B cell (primary cell): Measurements from ENCODE around the gene KLHL42.

Experiments used
- CTCF ChIP-seq: fragments of 200-600 bp; IDR thresholded peaks from one replicate; pipeline ENCODE4 v1.8.0; 2022; ENCODE audit warnings: antibody characterized with exemption, mild to moderate bottlenecking
- EZH2 ChIP-seq: IDR thresholded peaks from 2 replicates; pipeline ENCODE4 v1.6.1; 2012; ENCODE audit warnings: borderline replicate concordance, low read depth, mild to moderate bottlenecking, moderate library complexity, low read length; ENCODE audit not compliant: insufficient read depth, poor library complexity, severe bottlenecking

- TF ChIP-seq CTCF (no peak), EZH2 (no peak)
Observed at GRCh38 chr12:27802511-27802910, 22.5 kb downstream of the KLHL42 start.
